ENCODE measurements around the gene UBE2E1. TPM values are rescaled to one million over a fixed set of nuclear protein-coding genes. Genes with fewer than 3 reads are reported as not detected.
A peak's percentile ranks its signal among the peaks of the same experiment; 100 is the strongest.

Gene UBE2E1
- total RNA-seq, 1 donor from 2014 or later: 103 TPM

- no peaks in the 10 kb centered on the region for H3K27me3 Mint-ChIP-seq (ENCODE audit: low read depth)
- peak; percentile 76 for TF ChIP-seq CTCF (IDR thresholded peaks at IDR 0.05)
- peaks cover 14% of the 10 kb centered on the region for H3K4me1 Mint-ChIP-seq (ENCODE audit: low read depth)
- H3K27ac Mint-ChIP-seq (ENCODE audit: unreplicated experiment): no peak overlapping the region
- H3K36me3 Mint-ChIP-seq (ENCODE audit: low read depth): no peaks in the 10 kb centered on the region
- DNase-seq (ENCODE audit: low spot score): no peak
- no peak overlapping the region for H3K4me3 Mint-ChIP-seq (ENCODE audit: unreplicated experiment)
- no peaks in the 10 kb centered on the region for H3K9me3 Mint-ChIP-seq (ENCODE audit: low read depth)
These were observed 5.0 kb upstream of the UBE2E1 start for GRCh38 chr3:23800731-23801130.

GRCh38 chr3:23804441-23805209, 1.1 kb upstream of the UBE2E1 start:
- Mint-ChIP-seq H3K36me3 (ENCODE audit: low read depth) (no peaks in the 10 kb centered on the region), H3K4me3 (ENCODE audit: unreplicated experiment) (no peak overlapping the region), H3K9me3 (ENCODE audit: low read depth) (no peaks in the 10 kb centered on the region), H3K4me1 (ENCODE audit: low read depth) (peaks cover 32% of the 10 kb centered on the region), H3K27me3 (ENCODE audit: low read depth) (no peaks in the 10 kb centered on the region), H3K27ac (ENCODE audit: unreplicated experiment) (no peak overlapping the region)
- DNase-seq (ENCODE audit: low spot score): no peak
- TF ChIP-seq CTCF (IDR thresholded peaks at IDR 0.05): no peak

DNA sequence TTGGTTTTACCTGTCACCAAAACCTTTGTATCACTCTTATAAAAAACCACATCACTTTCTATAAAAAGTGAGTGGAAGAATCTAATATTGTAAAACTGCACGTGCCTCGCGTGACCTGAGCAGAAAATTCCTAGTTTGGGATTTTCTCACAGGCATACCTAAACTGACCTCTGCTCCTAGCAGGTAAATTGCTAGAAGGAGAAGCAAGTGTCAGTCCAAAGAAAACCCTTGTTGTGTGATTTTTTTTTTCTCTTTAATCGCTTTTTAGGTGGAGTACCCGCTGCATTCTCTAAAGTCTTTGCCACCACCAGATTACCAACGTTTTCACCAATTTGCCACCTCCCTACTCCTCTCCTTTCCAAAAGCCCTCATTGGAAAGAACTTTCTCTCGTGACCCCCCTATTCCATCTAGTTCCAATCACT, 534 bp upstream of the UBE2E1 start:
- Mint-ChIP-seq H3K9me3 (ENCODE audit: low read depth) (no peaks in the 10 kb centered on the region), H3K27me3 (ENCODE audit: low read depth) (no peaks in the 10 kb centered on the region), H3K27ac (ENCODE audit: unreplicated experiment) (peak overlapping the region; percentile 94), H3K4me1 (ENCODE audit: low read depth) (peaks cover 38% of the 10 kb centered on the region), H3K4me3 (ENCODE audit: unreplicated experiment) (peak overlapping the region; percentile 88), H3K36me3 (ENCODE audit: low read depth) (no peaks in the 10 kb centered on the region)
- TF ChIP-seq CTCF (IDR thresholded peaks at IDR 0.05): no peak
- no peak for DNase-seq (ENCODE audit: low spot score)

DNA sequence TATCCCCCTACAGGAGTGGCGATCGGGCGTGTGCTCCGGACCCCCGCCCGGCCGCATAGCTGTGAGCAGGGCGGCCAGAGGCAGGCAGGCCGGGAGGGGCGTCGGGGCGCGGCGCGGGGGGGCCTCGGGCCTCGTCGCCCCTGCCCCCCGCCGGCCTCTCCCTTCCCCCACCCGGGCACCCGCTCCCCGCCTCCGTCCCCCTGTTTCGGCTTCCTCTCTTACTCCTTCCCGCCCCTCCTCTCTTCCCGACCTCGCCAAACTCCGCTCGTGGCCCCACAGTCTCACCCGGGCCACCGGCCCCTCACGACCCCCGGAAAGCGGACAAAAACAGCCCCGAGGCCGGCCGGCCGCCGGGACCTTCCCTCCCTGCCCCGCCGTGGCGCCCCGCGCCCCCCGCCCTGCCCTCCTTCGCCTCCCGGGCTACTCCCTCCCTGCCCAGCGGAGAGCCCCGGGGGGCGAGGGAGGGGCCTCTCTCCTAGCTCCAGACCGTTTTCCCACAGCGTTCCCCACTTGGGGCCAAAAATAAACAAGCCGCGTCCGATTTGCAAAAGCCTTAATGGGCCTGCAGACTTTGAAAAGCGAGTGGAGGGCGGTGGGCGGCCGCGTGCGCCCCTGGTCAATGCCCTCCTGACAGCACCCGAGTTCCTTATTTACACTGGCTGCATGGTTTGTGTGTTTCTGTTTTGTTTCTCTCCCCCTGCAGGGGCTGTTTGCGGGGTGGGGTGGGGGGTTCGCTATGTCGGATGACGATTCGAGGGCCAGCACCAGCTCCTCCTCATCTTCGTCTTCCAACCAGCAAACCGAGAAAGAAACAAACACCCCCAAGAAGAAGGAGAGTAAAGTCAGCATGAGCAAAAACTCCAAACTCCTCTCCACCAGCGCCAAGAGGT, 1.0 kb downstream of the UBE2E1 start:
- peaks cover 50% of the 10 kb centered on the region for H3K4me1 Mint-ChIP-seq (ENCODE audit: low read depth)

More for the DNA sequence above, 1.0 kb downstream of the UBE2E1 start:
- H3K9me3 Mint-ChIP-seq (ENCODE audit: low read depth): no peaks in the 10 kb centered on the region
- peak overlapping the region; percentile 89 for H3K27ac Mint-ChIP-seq (ENCODE audit: unreplicated experiment)
- no peak for DNase-seq (ENCODE audit: low spot score)
- H3K36me3 Mint-ChIP-seq (ENCODE audit: low read depth): peaks cover 3% of the 10 kb centered on the region
- H3K27me3 Mint-ChIP-seq (ENCODE audit: low read depth): no peaks in the 10 kb centered on the region
- peak overlapping the region; percentile 94 for H3K4me3 Mint-ChIP-seq (ENCODE audit: unreplicated experiment)
- no peak for TF ChIP-seq CTCF (IDR thresholded peaks at IDR 0.05)

Data from chondrocyte (in vitro differentiated cells).